GM21619 (cell line): Measurements from ENCODE around the gene CHST12.

Experiments used
- ATAC-seq: cut with Tn5 transposase; IDR thresholded peaks from one replicate; pipeline ENCODE4 v1.9.1; 2021; ENCODE audit not compliant: unreplicated experiment

Gene CHST12

GRCh38 chr7:2433713-2434550 lies 30.5 kb downstream of the CHST12 start:
- no peak for ATAC-seq

DNA sequence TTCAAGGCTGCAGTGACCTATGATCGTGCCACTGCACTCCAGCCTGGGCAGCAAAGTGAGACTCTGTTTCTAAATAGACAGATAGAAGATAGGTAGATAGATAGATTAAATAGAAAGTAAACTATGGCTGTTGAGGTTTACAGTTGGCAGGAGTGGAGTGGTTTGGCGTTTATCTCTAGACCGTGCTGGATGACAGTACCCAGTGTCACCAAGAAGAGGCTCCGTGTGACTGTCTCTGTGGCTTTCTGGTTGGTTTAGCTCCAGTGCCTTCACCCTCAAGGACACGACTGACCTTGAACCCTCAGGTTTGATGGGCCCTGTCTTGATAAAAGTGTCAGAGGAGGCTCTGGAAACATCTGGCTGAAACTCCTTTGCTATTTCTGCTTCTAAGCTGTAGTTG lies 31.7 kb downstream of the CHST12 start:
- ATAC-seq = no peak

GRCh38 chr7:2436341-2437104 lies 33.1 kb downstream of the CHST12 start:
- ATAC-seq = no peak

DNA sequence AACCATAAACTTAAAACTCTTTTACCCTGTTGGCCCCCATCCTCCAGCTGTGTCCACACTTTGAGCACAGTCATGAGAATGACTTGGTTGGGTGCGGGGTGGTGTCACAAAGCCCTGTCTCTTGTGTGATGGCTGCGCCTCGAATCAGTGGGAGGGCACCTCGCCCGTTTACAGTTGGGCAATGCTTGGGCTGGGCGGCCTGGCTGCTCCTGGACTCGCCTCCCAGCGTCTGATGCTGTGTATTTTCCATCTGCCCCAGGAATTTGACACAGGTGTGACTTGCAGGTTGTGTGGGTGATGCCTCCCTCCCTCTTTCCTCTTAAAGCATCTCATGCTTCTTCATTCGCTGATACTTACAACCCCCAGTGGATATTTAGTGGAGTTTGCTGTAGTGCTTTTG lies 33.7 kb downstream of the CHST12 start:
- ATAC-seq = no peak

DNA sequence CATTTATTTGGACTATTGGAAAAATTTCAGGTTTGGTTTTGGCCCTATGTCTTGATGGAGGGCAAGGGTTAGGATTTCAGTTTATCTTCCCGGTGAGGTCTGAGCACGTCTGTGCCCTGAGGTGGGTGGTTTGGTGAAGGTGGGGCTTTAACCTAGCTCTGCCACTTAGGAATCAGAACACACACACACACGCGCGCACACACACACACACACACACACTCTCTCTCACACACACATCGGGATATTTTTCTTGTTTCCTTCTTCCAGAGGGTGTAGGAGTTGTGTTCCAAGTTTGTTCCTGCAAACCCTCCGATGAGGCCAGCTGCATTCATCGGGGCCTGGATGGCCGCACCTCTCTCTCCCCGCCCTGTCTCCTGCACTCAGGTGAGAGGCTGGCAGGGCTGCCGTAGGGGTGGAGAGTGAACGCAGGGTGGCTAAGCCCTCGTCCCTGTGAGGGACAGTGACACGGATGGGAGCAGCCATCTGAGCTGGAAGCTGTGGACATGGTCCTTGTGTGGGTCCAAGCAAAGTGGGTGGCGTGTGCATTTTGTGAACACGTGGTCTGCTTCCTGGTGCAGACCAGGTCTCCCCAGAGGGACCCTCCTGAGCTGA lies 34.2 kb downstream of the CHST12 start:
- ATAC-seq = no peak

DNA sequence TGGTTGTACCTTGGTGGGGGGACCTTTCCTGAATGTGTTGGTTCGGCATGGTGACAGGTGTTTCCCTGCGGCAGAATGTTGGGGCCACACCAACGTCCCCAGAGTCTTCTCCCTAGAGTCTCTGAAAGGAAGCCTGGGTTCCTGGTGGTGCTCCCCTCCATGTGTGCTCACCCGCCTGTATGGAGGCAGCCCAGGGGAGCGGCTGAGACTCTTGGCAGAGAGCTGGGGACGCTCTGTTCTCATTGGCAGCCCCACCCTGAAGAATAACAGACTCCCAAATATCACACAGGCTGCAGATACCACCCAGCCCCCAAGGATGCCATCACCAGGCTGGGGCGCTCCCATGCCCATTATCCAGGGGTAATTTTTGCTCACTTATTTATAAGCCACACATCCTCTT lies 34.8 kb downstream of the CHST12 start:
- no peak for ATAC-seq

GRCh38 chr7:2438775-2439174 lies 35.4 kb downstream of the CHST12 start:
- no peak for ATAC-seq

GRCh38 chr7:2440608-2441245 lies 37.3 kb downstream of the CHST12 start:
- no peak for ATAC-seq

- no peak for ATAC-seq
These were observed 38.1 kb downstream of the CHST12 start for GRCh38 chr7:2441430-2442058.

- no peak for ATAC-seq
These were observed 40.1 kb downstream of the CHST12 start for GRCh38 chr7:2443491-2443890.

DNA sequence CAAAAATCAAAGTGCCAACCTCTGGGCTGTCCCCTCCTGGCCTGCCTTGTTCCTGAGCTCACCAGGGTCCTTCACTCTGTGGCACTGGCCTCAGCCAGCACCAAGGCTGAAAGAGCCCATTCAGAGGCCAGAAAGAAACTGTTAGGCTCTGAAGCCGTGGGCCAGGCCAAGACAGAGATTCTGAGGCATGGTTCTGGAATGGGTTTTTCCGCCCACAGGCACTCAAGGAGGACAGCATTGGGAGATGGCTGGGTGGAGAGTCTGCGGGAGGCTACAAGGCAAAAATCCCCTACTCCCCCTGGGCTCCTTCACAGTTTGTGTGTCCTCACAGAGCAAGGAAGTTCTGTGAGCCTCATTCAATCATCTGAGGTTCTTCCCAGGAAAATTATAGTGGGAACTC lies 41.1 kb downstream of the CHST12 start:
- ATAC-seq = no peak

GRCh38 chr7:2445047-2445446 lies 41.6 kb downstream of the CHST12 start:
- ATAC-seq = no peak

DNA sequence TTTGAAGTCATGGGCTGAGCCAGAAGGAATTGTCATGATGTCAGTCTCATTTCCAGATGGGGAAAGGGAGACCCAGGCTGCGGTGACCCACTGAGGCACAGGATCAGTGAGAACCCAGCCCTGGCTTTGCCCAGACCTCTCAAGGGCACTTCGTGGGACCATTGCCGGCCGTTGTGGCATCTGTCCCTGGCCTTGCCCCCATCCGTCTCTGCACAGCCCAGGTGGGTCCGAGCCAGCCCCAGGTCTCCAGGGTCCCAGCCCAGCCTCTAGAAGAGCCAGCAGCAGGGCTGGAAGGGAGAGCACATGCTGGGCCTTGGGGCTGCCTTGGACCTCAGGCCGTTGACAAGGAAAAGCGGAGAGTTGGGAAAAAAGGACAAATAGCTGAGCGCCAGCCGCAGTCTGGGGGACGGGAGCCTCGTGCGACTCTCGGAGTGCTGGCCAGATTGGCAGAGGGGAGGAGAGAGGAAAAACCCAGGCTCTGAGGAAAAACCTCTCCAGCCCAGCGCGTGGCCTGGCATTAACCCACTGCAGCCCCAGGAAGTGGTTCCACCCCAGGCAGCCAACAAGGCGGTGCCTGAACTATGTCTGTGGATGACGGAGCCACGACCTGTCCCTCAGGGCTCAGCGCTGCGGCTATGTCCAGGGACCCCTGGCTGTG lies 42.6 kb downstream of the CHST12 start:
- no peak for ATAC-seq

DNA sequence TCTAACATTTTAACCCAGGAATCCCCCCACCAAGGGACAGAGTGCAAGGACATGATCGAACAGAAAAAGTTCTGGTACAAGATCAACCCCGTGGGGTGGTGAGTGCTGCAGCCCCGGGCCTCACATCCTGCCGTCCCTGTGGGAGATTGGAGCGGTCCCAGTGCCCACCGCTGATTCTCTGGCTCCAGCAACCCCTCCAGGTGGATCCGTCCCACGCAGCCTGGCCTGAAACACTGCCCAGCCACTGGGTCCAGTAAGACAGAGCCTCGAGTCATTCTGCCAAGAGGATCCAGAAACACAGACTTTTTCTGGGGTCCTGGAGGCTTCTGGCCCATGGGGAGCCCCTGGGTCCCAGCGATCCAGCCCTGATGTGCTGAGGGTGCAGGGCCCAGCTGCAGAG lies 43.3 kb downstream of the CHST12 start:
- ATAC-seq = no peak

DNA sequence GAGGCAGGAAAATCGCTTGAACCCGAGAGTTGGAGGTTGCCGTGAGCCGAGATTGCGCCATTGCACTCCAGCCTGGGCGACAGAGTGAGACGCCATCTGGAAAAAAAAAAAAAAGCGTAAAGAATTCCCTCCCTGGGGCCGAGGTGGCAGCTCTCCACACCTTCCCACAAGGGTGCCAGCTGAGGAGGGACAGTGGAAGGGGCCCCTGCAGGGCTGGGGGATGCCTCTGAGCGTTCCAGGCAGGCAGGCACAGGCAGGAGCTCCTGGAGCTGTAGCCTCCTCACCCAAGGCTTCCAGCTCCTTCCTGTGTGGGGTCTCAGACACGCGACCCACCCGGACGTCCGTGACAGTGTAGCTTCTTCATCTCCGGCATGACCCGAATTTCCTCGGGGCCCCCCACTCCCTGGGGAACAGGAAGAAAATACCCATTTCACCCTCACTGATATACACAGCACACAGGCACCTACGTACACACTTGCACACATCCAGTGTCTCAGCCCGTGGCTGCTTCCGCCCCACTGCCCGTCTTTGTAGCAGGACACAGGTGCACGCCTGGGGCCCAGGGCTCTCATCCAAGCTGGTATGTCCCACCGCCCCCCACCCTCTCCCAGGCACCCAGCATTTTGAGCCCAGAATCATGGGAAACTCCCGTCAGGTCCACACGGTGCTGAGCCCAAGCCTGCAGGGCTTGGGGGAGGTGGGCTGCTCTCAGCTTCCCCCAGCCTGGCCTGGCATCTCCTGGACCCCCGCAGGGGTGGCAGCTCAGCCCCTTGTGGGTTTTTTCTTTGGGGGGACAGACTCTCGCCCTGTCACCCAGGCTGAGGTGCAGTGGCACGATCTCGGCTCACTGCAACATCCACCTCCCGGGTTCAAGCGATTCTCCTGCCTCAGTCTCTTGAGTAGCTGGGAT lies 47.0 kb downstream of the CHST12 start:
- ATAC-seq = no peak

DNA sequence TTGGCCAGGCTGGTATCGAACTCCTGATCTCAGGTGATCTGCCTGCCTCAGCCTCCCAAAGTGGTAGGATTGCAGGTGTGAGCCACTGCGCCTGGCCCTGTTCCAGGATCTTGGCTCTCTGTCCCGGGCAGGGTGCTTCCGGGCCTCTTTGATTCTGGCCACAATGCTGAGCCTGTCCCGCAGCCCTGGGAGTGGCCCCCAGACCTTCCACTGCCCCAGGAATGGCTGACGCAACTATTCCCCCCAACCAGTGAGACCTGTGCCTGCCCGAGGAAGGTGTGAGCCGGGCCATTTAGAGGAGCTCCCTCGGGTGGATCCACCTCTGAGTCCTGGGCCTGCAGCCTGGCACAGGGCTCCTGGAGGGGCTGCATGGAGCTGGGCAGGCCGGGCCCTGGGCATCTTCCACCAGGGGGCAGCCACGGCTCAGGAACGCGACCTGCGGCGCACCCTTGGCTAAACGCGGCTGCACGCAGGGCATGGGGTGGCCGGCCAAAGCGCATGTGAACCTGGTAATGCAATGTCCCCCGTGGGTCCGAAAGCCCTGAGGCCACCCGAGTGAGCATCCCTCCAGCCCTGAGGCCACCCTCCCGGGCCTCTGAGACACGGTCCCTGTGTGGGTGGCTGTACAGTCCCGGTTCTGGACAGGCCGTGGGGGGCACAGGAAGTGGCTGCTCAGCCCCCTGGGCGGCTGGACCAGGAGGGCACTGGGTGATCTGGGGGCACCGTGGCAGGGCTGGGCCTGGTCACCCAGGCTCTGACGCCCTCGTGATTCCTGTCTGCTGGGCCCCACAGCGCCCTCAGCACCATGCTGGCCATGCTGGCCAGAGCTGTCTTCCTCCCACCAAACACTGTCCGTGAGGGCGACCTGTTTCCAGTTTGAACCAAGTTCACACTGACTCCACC lies 48.0 kb downstream of the CHST12 start:
- peak; percentile 84 for ATAC-seq

DNA sequence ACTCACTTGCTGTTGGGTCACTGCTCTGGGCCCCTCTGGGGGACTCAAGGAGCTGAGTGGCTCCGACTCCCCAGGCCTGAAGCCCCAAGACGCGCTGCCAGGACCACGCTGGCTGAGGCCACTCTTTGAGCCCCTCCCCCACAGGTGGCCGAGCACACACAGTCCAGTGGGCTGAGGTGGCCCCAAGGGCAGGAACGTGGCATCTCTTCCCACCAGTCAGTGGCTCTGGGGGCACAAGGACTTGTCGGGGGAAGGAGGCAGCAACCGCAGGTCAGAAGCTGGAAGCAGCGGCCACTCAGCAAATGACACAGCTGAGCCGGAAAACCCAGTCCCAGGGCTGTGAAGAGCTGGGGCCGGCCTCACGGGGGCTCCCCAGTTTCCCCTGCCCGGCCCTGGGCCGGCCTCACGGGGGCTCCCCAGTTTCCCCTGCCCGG lies 48.7 kb downstream of the CHST12 start:
- ATAC-seq = peak; percentile 61

DNA sequence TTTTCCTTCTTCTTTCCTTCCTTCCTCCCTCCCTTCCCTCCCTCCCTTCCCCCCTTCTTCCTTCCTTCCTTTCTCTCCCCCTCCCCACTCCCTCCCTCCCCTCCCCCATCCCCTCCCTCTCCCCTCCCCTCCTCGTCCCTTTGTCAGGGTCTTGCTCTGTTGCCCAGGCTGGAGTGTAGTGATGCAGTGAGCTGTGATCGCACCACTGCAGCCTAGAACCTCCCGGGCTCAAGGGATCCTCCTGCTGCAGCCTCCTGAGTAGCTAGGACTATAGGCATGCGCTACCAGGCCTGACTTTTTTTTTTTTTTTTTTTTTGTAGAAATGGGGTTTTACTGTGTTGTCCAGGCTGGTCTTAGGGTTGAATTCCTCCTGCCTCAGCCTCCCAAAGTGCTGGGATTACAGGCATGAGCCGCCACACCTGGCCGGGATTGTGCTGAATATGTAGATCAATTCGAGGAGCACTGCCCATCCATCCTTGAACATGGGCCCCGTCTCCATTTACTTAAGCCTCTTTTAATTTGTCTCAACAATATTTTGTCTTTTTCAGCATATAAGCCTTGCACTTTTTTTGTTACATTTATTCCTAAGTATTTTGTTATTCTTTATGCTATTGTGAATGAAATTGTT lies 49.3 kb downstream of the CHST12 start:
- no peak for ATAC-seq
